SK-N-SH (cell line): ENCODE data around the gene MAP3K5.

ENCODE experiments used
- CTCF ChIP-seq: fragments of 200-600 bp; sonication (generic); IDR thresholded peaks from 2 replicates; pipeline ENCODE4 v1.6.1; 2017; ENCODE audit warnings: antibody characterized with exemption, mild to moderate bottlenecking, moderate library complexity
- EP300 ChIP-seq, 2 experiments: IDR thresholded peaks; 2 replicates each; pipeline versions ENCODE4 v1.4.0 to v1.6.1; 2012; ENCODE audit warnings: borderline replicate concordance in 1 of 2, low read depth in 1 of 2, low read length in 1 of 2
- EZH2phosphoT487 ChIP-seq: fragments of 200-600 bp; sonication (generic); IDR thresholded peaks from 2 replicates; pipeline ENCODE4 v1.6.1; 2017; ENCODE audit warnings: low read depth, mixed run types, mild to moderate bottlenecking, antibody characterized with exemption, moderate library complexity, borderline replicate concordance
- IRF3 ChIP-seq: fragments of 150-350 bp; IDR thresholded peaks from 2 replicates; pipeline ENCODE4 v1.6.1; 2016; ENCODE audit warnings: mild to moderate bottlenecking, low read depth, low read length
- NFIC ChIP-seq: IDR thresholded peaks from 2 replicates; pipeline ENCODE4 v1.4.0; 2012; ENCODE audit warnings: borderline replicate concordance
- POLR2AphosphoS5 ChIP-seq: IDR thresholded peaks from 2 replicates; pipeline ENCODE4 v1.6.1; 2012; ENCODE audit warnings: low read depth, low read length
- REST ChIP-seq: IDR thresholded peaks from 2 replicates; pipeline ENCODE4 v1.6.1; 2012; ENCODE audit warnings: mild to moderate bottlenecking, low read depth, low read length, moderate library complexity
- SMC3 ChIP-seq: IDR thresholded peaks from 2 replicates; pipeline ENCODE4 v1.6.1; 2012; ENCODE audit warnings: low read depth, low read length, improper control_type of control experiment
- USF2 ChIP-seq: fragments of 150-350 bp; IDR thresholded peaks from 2 replicates; pipeline ENCODE4 v1.6.1; 2017; ENCODE audit warnings: antibody characterized with exemption, low read length, low read depth, borderline replicate concordance

- TF ChIP-seq CTCF (no peak), SMC3 (no peak), POLR2AphosphoS5 (no peak), EZH2phosphoT487 (no peak), IRF3 (no peak), USF2 (no peak), REST (no peak), NFIC (no peak), EP300 (IDR thresholded peaks at IDR 0.05; ENCODE audit: borderline replicate concordance in 1 of 2, low read depth in 1 of 2, low read length in 1 of 2) (no peak)
These were observed 257.1 kb downstream of the MAP3K5 start for GRCh38 chr6:136535017-136535765.
